Thymus (tissue), 11 donors: ENCODE measurements around the gene SOCS3. TPM values are rescaled to one million over a fixed set of nuclear protein-coding genes. Genes with fewer than 3 reads are reported as not detected.
A peak's percentile ranks its signal among the peaks of the same experiment; 100 is the strongest.

Source experiments
- DNase-seq, 9 donors: peaks; one replicate each; pipeline ENCODE4 v3.0.0-alpha.2; 2013; ENCODE audit warnings: low spot score in 9 of 9, low read depth in 6 of 9, missing footprints in 1 of 9
- H3K27ac ChIP-seq, 2 donors: one replicate each; pipeline ENCODE4 v1.5.1; 2013; ENCODE audit warnings: control low read depth in 1 of 2, low read depth in 1 of 2, low read length in 1 of 2, mild to moderate bottlenecking in 1 of 2, moderate library complexity in 1 of 2
- H3K27me3 ChIP-seq, 2 donors: one replicate each; pipeline ENCODE4 v1.5.1; 2013; ENCODE audit warnings: low read length in 1 of 2; ENCODE audit not compliant: control insufficient read depth in 2 of 2, insufficient read depth in 1 of 2
- H3K36me3 ChIP-seq, 2 donors: one replicate each; pipeline ENCODE4 v1.5.1; 2013; ENCODE audit warnings: low read length in 1 of 2, mild to moderate bottlenecking in 1 of 2, moderate library complexity in 1 of 2; ENCODE audit not compliant: control insufficient read depth in 2 of 2, insufficient read depth in 2 of 2
- H3K4me1 ChIP-seq, 2 donors: one replicate each; pipeline ENCODE4 v1.5.1; 2013; ENCODE audit warnings: low read length in 2 of 2; ENCODE audit not compliant: control insufficient read depth in 2 of 2, insufficient read depth in 2 of 2
- H3K4me3 ChIP-seq, 2 donors: one replicate each; pipeline ENCODE4 v1.5.1; 2013; ENCODE audit warnings: low read length in 2 of 2, control low read depth in 1 of 2, mild to moderate bottlenecking in 1 of 2
- H3K9me3 ChIP-seq, 2 donors: one replicate each; pipeline ENCODE4 v1.5.1; 2013; ENCODE audit warnings: low read length in 1 of 2, mild to moderate bottlenecking in 1 of 2; ENCODE audit not compliant: control insufficient read depth in 2 of 2, insufficient read depth in 1 of 2
- WGBS: extraction: QIAGEN DNeasy Blood & Tissue Kit; methylation state at CpG from one replicate; pipeline ENCODE4 v1.1.7; 2013; 5-methylcytosine and 5-hydroxymethylcytosine counted together
- polyA plus RNA-seq: library from polyadenylated mRNA; stranded (reverse); fragments of 200-250 nt; gene quantifications from one replicate; pipeline ENCODE4 v1.2.3, GENCODE V29; 2013
- total RNA-seq: library from RNA; stranded (reverse); fragments of 120-200 nt; gene quantifications from one replicate; pipeline ENCODE4 v1.2.4, GENCODE V29; 2013
- donor health status: healthy.

The SOCS3 gene
- total and polyA plus RNA-seq, 2 donors: 59.5 to 126 TPM

- peaks cover 0 to 13% of the 10 kb centered on the region in 2 donors for H3K27me3 ChIP-seq
- no peak overlapping the region for H3K4me3 ChIP-seq
- H3K4me1 ChIP-seq: peaks cover 12 to 28% of the 10 kb centered on the region in 2 donors
- no peak for DNase-seq
- H3K36me3 ChIP-seq: peaks cover 0 to 4% of the 10 kb centered on the region in 2 donors
- 86% methylated on average over 9 of the region's 9 CpGs for WGBS
- H3K9me3 ChIP-seq: no peaks in the 10 kb centered on the region
- H3K27ac ChIP-seq: peak overlapping the region; percentile 32 to 57
Observed at GRCh38 chr17:78375401-78376151, 15.7 kb upstream of the SOCS3 start.

GRCh38 chr17:78374631-78375274 is 14.9 kb upstream of the SOCS3 start:
- H3K4me1 ChIP-seq: peaks cover 8 to 20% of the 10 kb centered on the region in 2 donors
- H3K9me3 ChIP-seq: no peaks in the 10 kb centered on the region
- H3K36me3 ChIP-seq: no peaks in the 10 kb centered on the region
- DNase-seq: no peak
- H3K4me3 ChIP-seq: no peak overlapping the region
- peaks cover 0 to 14% of the 10 kb centered on the region in 2 donors for H3K27me3 ChIP-seq
- peak overlapping the region; percentile 10 to 57 for H3K27ac ChIP-seq
- WGBS: 91% methylated on average over 14 of the region's 14 CpGs

GRCh38 chr17:78374189-78374588 is 14.3 kb upstream of the SOCS3 start:
- H3K9me3 ChIP-seq: no peaks in the 10 kb centered on the region
- no peak overlapping the region for H3K27ac ChIP-seq
- peaks cover 0 to 16% of the 10 kb centered on the region in 2 donors for H3K27me3 ChIP-seq
- no peaks in the 10 kb centered on the region for H3K36me3 ChIP-seq
- no peak for DNase-seq
- peaks cover 4 to 15% of the 10 kb centered on the region in 2 donors for H3K4me1 ChIP-seq
- 96% methylated on average over 6 of the region's 6 CpGs for WGBS
- no peak overlapping the region for H3K4me3 ChIP-seq

DNA sequence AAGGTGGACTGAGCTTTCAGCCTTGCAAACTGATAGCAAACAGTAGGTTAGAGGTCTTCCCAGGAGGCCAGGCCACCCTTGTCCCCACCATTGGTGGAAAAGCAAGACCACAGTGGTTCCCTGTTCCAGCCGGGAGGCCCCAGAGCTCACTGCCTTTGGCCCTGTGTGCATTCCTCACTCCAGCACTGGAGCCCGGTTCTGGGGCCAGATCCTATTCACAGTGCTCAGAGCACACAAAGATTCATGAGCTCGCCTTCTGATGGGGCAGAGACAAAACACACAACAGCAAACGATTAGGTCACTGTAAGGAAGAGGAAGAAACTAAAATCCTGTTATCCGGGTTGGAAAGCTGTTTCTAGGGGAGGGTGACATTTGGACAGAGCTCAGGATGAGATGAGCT is 13.0 kb upstream of the SOCS3 start:
- DNase-seq: no peak
- Histone ChIP-seq H3K4me3 (no peak overlapping the region), H3K27me3 (peaks cover 0 to 20% of the 10 kb centered on the region in 2 donors), H3K36me3 (no peaks in the 10 kb centered on the region), H3K9me3 (no peaks in the 10 kb centered on the region), H3K27ac (peak overlapping the region in 1 of 2 donors; percentile 31), H3K4me1 (peaks cover 0 to 7% of the 10 kb centered on the region in 2 donors)
- WGBS: 95% methylated on average over 5 of the region's 5 CpGs

- DNase-seq: no peak
- no peaks in the 10 kb centered on the region for H3K9me3 ChIP-seq
- H3K4me3 ChIP-seq: no peak overlapping the region
- 87% methylated on average over 7 of the region's 7 CpGs for WGBS
- no peaks in the 10 kb centered on the region for H3K36me3 ChIP-seq
- peaks cover 0 to 35% of the 10 kb centered on the region in 2 donors for H3K27me3 ChIP-seq
- H3K27ac ChIP-seq: no peak overlapping the region
- peaks cover 0 to 9% of the 10 kb centered on the region in 2 donors for H3K4me1 ChIP-seq
Observed at GRCh38 chr17:78371056-78371455, 11.2 kb upstream of the SOCS3 start.

- Histone ChIP-seq H3K27me3 (peaks cover 9 to 39% of the 10 kb centered on the region in 2 donors), H3K4me3 (no peak overlapping the region), H3K9me3 (no peaks in the 10 kb centered on the region), H3K4me1 (peaks cover 0 to 14% of the 10 kb centered on the region in 2 donors), H3K27ac (no peak overlapping the region), H3K36me3 (no peaks in the 10 kb centered on the region)
- WGBS: 79% methylated on average over 13 of the region's 13 CpGs
- DNase-seq: no peak
Observed at GRCh38 chr17:78369791-78370381, 10.0 kb upstream of the SOCS3 start.

DNA sequence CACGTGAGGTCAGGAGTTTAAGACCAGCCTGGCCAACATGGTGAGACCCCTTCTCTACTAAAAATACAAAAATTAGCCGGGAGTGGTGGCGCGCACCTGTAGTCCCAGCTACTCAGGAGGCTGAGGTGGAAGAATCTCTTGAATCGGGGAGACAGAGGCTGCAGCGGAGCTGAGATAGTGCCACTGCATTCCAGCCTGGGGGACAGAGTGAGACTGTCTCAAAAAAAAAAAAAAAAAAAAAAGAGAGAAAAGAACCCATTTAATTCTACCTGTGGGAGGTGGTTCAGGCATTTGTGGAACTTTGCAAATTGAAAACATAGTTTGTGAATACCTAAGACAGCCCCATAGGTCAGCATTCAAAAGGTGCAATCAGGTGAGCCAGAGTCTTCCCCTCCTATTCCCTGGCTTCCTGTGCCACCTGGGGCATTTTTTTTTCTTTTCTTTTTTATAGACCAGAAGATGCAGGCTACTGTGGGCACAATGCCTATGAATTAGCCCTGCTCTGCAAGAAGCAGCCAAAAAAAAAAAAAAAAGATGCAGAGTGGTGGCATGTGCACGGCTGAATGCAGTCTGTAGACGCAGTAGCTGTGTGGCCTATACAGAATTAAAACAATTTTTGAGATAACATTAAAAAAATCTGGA is 9.1 kb upstream of the SOCS3 start:
- H3K27ac ChIP-seq: no peak overlapping the region

DNA sequence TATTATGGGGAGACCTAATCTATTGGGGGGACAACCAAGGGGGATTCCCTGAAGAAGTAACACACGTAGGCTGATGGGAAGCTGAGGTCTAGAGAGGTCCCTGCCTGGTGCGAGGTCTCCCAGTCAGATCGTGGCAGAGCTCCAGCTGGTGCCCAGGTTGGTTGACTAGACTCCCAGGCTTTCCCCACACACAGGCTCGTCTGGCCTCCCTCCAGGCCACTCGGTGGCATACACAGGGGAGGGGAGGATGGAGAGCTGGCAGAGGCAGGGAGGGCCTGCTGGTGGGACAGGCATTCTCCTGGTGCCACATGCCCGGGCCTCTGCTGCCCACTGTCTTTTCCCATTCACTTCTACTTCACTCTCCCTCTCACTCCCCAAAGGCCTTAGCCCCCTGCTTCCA is 8.5 kb upstream of the SOCS3 start:
- Histone ChIP-seq H3K4me1 (peaks cover 0 to 15% of the 10 kb centered on the region in 2 donors), H3K27ac (no peak overlapping the region), H3K27me3 (peaks cover 23 to 50% of the 10 kb centered on the region in 2 donors), H3K36me3 (no peaks in the 10 kb centered on the region), H3K9me3 (no peaks in the 10 kb centered on the region), H3K4me3 (no peak overlapping the region)
- WGBS: 93% methylated on average over 6 of the region's 6 CpGs
- no peak for DNase-seq

More for the DNA sequence above, 9.1 kb upstream of the SOCS3 start:
- H3K4me1 ChIP-seq: peaks cover 0 to 15% of the 10 kb centered on the region in 2 donors
- no peak overlapping the region for H3K4me3 ChIP-seq
- no peaks in the 10 kb centered on the region for H3K9me3 ChIP-seq
- no peak for DNase-seq
- no peaks in the 10 kb centered on the region for H3K36me3 ChIP-seq
- H3K27me3 ChIP-seq: peaks cover 18 to 43% of the 10 kb centered on the region in 2 donors
- 99% methylated on average over 8 of the region's 8 CpGs for WGBS
